ENCODE data around the gene AOPEP.

Gene AOPEP

DNA sequence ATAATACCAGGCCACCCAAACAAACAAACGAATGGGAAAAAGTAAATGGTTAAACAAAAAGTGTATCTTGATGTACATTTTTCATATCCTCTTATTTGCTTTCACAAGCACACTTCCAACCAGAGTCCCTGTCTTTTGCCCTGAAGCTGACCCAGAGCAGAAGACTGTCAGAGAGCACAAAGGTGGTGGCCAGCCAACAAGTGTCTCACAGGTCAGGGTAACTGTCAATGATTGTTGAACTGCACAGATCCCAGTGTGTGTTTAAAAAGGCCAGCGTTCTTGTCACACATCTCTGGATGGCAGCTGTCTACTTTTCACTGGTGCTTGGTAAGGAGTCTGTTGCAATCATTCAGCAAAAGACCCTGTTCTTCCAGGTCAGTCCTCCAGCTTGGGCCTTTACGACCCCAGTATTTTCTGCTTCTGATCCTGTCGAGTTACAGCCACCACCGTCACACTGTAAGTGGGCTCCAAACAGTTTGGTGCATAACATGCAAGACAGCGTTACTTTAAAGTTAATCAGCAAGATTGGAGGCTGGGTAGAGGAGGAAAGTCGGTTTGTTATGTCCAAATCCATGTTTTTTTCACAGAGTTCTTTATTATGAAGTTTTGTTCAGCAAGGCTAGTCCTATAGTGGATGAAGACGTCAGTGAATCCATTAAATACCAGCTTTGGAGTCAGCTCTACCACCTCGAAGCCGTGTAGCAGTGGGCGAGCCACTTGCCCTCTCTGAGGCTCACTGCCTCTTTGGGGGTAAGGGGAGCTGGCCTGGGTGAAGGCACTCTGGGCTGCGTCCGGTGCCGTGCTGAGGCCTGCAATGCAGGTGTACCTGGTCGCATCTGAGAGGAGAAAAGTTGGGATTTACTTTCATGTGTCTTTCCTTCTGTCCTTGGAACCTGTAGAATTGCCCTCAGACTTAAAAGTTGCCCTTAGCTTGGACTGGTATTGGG lies 265.7 kb downstream of the AOPEP start:
- no peak overlapping the region for H3K27ac ChIP-seq (ENCODE audit: low read depth, low read length)
- no peaks in the 10 kb centered on the region for H3K9me3 ChIP-seq (ENCODE audit: control insufficient read depth in 1 of 2, low read length in 2 of 2)
- no peak overlapping the region for H3K9ac ChIP-seq (ENCODE audit: low read depth in 1 of 2, low read length in 2 of 2)
- H3K4me1 ChIP-seq (ENCODE audit: control insufficient read depth in 1 of 2, insufficient read depth in 2 of 2, low read length in 2 of 2): no peaks in the 10 kb centered on the region
- H3K27me3 ChIP-seq (ENCODE audit: control insufficient read depth in 1 of 2, insufficient read depth in 2 of 2, low read length in 2 of 2): no peaks in the 10 kb centered on the region
- no peak overlapping the region for H3K4me3 ChIP-seq (ENCODE audit: low read depth in 1 of 2, low read length in 2 of 2)
- peaks cover 0 to 3% of the 10 kb centered on the region in 2 donors for H3K36me3 ChIP-seq (ENCODE audit: control insufficient read depth in 1 of 2, insufficient read depth in 2 of 2, low read length in 2 of 2)

DNA sequence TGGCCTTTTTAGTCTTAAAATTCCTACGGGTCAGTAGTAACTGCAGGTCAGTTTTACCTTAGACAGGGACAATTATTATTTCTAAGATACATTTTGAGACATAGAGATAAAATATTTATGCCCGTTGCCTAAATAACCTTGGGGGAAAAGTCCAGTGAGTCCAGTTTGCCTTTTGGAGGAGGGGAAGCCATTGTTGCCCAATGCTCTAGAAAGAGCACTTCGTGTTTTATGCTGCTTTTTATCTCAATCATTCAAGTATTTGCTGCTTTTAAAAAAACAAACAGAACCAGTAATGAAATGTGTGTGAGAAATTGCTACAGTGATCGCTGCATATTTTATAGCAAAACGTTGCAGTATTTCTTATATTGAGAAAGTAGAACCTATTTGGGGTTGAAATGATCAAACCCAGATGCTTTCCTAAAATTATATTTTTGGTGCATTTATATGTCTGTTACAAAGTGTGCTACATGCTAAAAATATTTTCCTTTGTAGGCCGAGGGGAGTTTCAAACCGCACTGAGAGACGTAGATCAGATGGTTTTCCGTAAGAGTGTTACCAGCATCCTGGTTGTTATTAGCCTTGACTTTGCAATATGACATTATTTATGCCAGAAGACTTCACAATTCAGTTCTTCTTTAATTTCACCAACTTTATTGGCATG lies 266.8 kb downstream of the AOPEP start:
- Histone ChIP-seq H3K27ac (ENCODE audit: low read depth, low read length) (no peak overlapping the region), H3K4me1 (ENCODE audit: control insufficient read depth in 1 of 2, insufficient read depth in 2 of 2, low read length in 2 of 2) (no peaks in the 10 kb centered on the region), H3K36me3 (ENCODE audit: control insufficient read depth in 1 of 2, insufficient read depth in 2 of 2, low read length in 2 of 2) (peaks cover 0 to 3% of the 10 kb centered on the region in 2 donors), H3K27me3 (ENCODE audit: control insufficient read depth in 1 of 2, insufficient read depth in 2 of 2, low read length in 2 of 2) (no peaks in the 10 kb centered on the region), H3K9ac (ENCODE audit: low read depth in 1 of 2, low read length in 2 of 2) (no peak overlapping the region), H3K4me3 (ENCODE audit: low read depth in 1 of 2, low read length in 2 of 2) (no peak overlapping the region), H3K9me3 (ENCODE audit: control insufficient read depth in 1 of 2, low read length in 2 of 2) (no peaks in the 10 kb centered on the region)

DNA sequence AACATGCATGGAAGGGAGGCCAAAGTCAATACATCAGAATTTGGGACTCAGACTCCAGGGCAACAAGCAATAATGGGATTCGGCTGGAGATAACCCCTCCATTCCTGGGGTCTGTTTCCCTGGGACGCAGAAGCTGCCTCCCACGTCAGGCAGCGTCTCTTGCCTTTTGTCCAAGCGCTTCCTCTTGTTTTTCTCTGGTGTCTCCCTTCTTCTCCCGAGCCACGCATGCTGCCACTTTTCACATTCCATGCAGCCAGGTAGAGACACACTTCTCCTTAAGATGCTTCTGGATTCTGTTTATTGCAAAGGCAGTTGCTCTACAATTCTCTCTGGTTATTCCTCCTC lies 267.3 kb downstream of the AOPEP start:
- H3K36me3 ChIP-seq (ENCODE audit: control insufficient read depth in 1 of 2, insufficient read depth in 2 of 2, low read length in 2 of 2): peaks cover 0 to 3% of the 10 kb centered on the region in 2 donors
- H3K27me3 ChIP-seq (ENCODE audit: control insufficient read depth in 1 of 2, insufficient read depth in 2 of 2, low read length in 2 of 2): no peaks in the 10 kb centered on the region
- no peaks in the 10 kb centered on the region for H3K4me1 ChIP-seq (ENCODE audit: control insufficient read depth in 1 of 2, insufficient read depth in 2 of 2, low read length in 2 of 2)
- no peaks in the 10 kb centered on the region for H3K9me3 ChIP-seq (ENCODE audit: control insufficient read depth in 1 of 2, low read length in 2 of 2)
- no peak overlapping the region for H3K4me3 ChIP-seq (ENCODE audit: low read depth in 1 of 2, low read length in 2 of 2)
- no peak overlapping the region for H3K9ac ChIP-seq (ENCODE audit: low read depth in 1 of 2, low read length in 2 of 2)
- no peak overlapping the region for H3K27ac ChIP-seq (ENCODE audit: low read depth, low read length)

DNA sequence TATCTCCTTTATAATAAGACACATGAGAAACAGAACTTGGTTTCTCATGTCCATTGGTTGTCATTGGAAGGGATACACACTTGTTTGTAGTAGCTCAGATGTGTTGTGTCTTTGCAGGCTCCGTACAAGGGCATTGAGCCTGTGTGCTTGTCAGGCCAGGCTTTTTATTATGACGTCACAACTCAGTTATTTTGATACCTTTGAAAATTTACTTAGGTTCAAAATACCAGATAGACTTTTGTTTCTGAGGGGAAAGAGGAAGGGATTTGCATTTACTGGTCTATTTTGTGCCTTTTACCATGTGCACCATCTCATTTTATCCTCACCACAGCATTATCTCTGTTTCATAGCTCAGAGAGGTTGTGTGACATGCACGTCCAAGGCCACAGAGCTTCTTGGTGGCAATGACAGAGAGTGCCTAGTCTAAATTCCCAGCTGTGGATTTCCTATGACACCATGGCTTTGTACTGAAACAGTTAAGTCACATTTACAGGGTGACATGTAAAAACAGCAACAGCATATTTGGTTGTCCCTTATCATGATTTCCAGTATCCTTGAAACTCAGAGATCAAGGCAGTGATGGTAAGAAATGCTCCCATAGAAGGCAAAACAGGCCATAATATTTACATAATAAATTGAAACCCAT lies 268.7 kb downstream of the AOPEP start:
- H3K9me3 ChIP-seq (ENCODE audit: control insufficient read depth in 1 of 2, low read length in 2 of 2): no peaks in the 10 kb centered on the region
- peak overlapping the region; percentile 56 for H3K27ac ChIP-seq (ENCODE audit: low read depth, low read length)
- H3K36me3 ChIP-seq (ENCODE audit: control insufficient read depth in 1 of 2, insufficient read depth in 2 of 2, low read length in 2 of 2): peaks cover 0 to under 1% of the 10 kb centered on the region in 2 donors
- no peak overlapping the region for H3K9ac ChIP-seq (ENCODE audit: low read depth in 1 of 2, low read length in 2 of 2)
- H3K27me3 ChIP-seq (ENCODE audit: control insufficient read depth in 1 of 2, insufficient read depth in 2 of 2, low read length in 2 of 2): no peaks in the 10 kb centered on the region
- no peaks in the 10 kb centered on the region for H3K4me1 ChIP-seq (ENCODE audit: control insufficient read depth in 1 of 2, insufficient read depth in 2 of 2, low read length in 2 of 2)
- no peak overlapping the region for H3K4me3 ChIP-seq (ENCODE audit: low read depth in 1 of 2, low read length in 2 of 2)

DNA sequence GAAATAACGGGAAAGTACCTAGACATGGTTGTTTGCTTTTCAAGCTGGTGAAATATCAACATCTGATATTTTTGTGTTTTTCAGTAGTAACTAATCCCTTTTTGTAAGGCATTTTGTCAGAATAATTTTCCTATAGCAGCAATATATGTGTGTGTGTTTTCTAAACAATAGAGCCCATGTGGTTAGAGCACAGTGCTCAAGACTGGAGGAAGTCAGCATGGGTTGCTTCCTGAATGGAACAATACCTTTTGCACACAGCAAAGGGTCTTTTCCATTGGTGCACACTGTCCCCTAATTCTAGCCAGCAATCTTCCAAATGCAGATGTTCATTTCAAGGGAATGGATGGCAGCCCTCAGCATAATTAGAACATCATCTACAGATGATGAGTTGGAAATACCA lies 270.1 kb downstream of the AOPEP start:
- Histone ChIP-seq H3K27me3 (ENCODE audit: control insufficient read depth in 1 of 2, insufficient read depth in 2 of 2, low read length in 2 of 2) (no peaks in the 10 kb centered on the region), H3K4me3 (ENCODE audit: low read depth in 1 of 2, low read length in 2 of 2) (no peak overlapping the region), H3K36me3 (ENCODE audit: control insufficient read depth in 1 of 2, insufficient read depth in 2 of 2, low read length in 2 of 2) (no peaks in the 10 kb centered on the region), H3K4me1 (ENCODE audit: control insufficient read depth in 1 of 2, insufficient read depth in 2 of 2, low read length in 2 of 2) (no peaks in the 10 kb centered on the region), H3K27ac (ENCODE audit: low read depth, low read length) (peak overlapping the region; percentile 47), H3K9ac (ENCODE audit: low read depth in 1 of 2, low read length in 2 of 2) (no peak overlapping the region), H3K9me3 (ENCODE audit: control insufficient read depth in 1 of 2, low read length in 2 of 2) (no peaks in the 10 kb centered on the region)

DNA sequence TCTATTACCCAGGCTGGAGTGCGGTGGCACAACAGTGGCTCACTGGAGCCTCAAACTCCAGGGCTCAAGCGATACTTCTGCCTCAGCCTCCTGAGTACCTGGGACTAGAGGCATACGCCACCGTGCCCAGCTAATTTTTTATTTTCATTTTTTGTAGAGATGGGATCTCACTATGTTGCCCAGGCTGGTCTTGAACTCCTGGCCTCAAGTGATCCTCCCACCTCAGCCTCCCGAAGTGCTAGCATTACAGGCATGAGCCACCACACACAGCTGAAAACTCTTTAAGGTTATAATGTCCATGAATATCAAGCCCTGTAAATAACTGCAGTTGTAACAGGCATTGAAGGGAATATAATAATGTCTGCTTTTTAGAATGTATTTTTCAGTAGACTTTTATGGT lies 271.2 kb downstream of the AOPEP start:
- Histone ChIP-seq H3K4me1 (ENCODE audit: control insufficient read depth in 1 of 2, insufficient read depth in 2 of 2, low read length in 2 of 2) (peaks cover 0 to 3% of the 10 kb centered on the region in 2 donors), H3K9me3 (ENCODE audit: control insufficient read depth in 1 of 2, low read length in 2 of 2) (no peaks in the 10 kb centered on the region), H3K9ac (ENCODE audit: low read depth in 1 of 2, low read length in 2 of 2) (no peak overlapping the region), H3K27ac (ENCODE audit: low read depth, low read length) (no peak overlapping the region), H3K27me3 (ENCODE audit: control insufficient read depth in 1 of 2, insufficient read depth in 2 of 2, low read length in 2 of 2) (no peaks in the 10 kb centered on the region), H3K36me3 (ENCODE audit: control insufficient read depth in 1 of 2, insufficient read depth in 2 of 2, low read length in 2 of 2) (no peaks in the 10 kb centered on the region), H3K4me3 (ENCODE audit: low read depth in 1 of 2, low read length in 2 of 2) (no peak overlapping the region)

DNA sequence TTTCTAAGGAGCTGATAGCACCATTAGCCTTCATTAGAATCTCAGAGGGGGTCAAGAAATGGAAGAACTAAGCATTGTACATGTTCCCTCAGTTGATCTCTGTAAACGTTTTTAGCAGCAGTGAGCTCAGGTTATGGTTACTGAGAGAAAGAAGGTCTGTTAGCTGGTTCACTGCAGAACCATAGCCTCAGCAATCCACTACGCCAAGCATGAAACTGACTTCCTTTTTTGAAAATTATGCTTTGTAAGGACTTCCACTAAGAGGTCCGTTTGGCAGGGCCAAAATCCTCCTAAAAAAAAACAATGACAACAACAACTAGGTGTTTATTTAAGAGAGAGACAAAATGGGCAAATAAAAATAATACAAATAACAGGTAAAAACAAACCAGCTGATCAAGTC lies 273.3 kb downstream of the AOPEP start:
- Histone ChIP-seq H3K36me3 (ENCODE audit: control insufficient read depth in 1 of 2, insufficient read depth in 2 of 2, low read length in 2 of 2) (no peaks in the 10 kb centered on the region), H3K4me3 (ENCODE audit: low read depth in 1 of 2, low read length in 2 of 2) (no peak overlapping the region), H3K9ac (ENCODE audit: low read depth in 1 of 2, low read length in 2 of 2) (no peak overlapping the region), H3K27ac (ENCODE audit: low read depth, low read length) (no peak overlapping the region), H3K4me1 (ENCODE audit: control insufficient read depth in 1 of 2, insufficient read depth in 2 of 2, low read length in 2 of 2) (peaks cover 0 to 15% of the 10 kb centered on the region in 2 donors), H3K27me3 (ENCODE audit: control insufficient read depth in 1 of 2, insufficient read depth in 2 of 2, low read length in 2 of 2) (peaks cover 0 to 5% of the 10 kb centered on the region in 2 donors), H3K9me3 (ENCODE audit: control insufficient read depth in 1 of 2, low read length in 2 of 2) (no peaks in the 10 kb centered on the region)

DNA sequence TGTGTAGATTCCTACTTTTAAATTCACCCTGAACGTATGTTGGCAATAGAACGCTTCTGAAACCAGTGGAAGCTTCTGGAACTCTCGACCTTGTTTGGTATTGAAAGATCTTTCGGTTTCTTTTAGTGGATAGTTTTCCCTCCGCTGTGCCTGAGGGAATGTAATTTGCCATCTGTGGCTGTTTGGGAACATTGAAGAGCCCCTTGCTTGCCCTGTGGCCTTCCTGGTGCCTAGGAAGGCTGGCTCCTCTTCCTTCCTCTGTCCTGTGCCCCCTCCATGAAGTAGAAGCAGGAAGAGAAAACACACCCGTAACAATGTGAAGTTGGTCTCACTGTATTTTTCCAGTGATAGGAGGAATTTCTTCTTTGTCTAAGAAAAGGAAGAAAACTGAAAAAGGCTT lies 274.3 kb downstream of the AOPEP start:
- Histone ChIP-seq H3K27ac (ENCODE audit: low read depth, low read length) (peak overlapping the region; percentile 33), H3K4me3 (ENCODE audit: low read depth in 1 of 2, low read length in 2 of 2) (peak overlapping the region in 1 of 2 donors; percentile 27)

DNA sequence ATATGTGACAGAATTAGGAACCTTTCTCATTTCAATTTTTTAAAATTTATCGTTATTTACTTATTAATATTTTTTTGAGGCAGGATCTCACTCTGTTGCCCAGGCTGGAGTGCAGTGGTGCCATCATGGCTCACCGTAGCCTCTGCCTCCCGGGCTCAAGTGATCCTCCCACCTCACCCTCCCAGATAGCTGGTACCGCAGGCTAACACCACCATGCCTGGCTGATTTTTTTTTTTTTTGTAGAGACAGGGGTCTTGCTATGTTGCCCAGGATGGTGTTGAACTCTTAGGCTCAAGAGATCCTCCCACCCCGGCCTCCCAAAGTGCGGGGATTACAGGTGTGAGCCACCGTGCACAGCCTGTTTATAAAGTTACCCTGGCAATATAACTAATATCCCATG lies 275.2 kb downstream of the AOPEP start:
- Histone ChIP-seq H3K36me3 (ENCODE audit: control insufficient read depth in 1 of 2, insufficient read depth in 2 of 2, low read length in 2 of 2) (no peaks in the 10 kb centered on the region), H3K27me3 (ENCODE audit: control insufficient read depth in 1 of 2, insufficient read depth in 2 of 2, low read length in 2 of 2) (peaks cover 0 to 5% of the 10 kb centered on the region in 2 donors), H3K9me3 (ENCODE audit: control insufficient read depth in 1 of 2, low read length in 2 of 2) (no peaks in the 10 kb centered on the region), H3K4me3 (ENCODE audit: low read depth in 1 of 2, low read length in 2 of 2) (no peak overlapping the region), H3K4me1 (ENCODE audit: control insufficient read depth in 1 of 2, insufficient read depth in 2 of 2, low read length in 2 of 2) (peaks cover 4 to 15% of the 10 kb centered on the region in 2 donors), H3K27ac (ENCODE audit: low read depth, low read length) (no peak overlapping the region), H3K9ac (ENCODE audit: low read depth in 1 of 2, low read length in 2 of 2) (no peak overlapping the region)

More for the DNA sequence above, 274.3 kb downstream of the AOPEP start:
- H3K27me3 ChIP-seq (ENCODE audit: control insufficient read depth in 1 of 2, insufficient read depth in 2 of 2, low read length in 2 of 2): peaks cover 0 to 5% of the 10 kb centered on the region in 2 donors
- H3K9ac ChIP-seq (ENCODE audit: low read depth in 1 of 2, low read length in 2 of 2): peak overlapping the region in 1 of 2 donors; percentile 38
- peaks cover 0 to 15% of the 10 kb centered on the region in 2 donors for H3K4me1 ChIP-seq (ENCODE audit: control insufficient read depth in 1 of 2, insufficient read depth in 2 of 2, low read length in 2 of 2)
- no peaks in the 10 kb centered on the region for H3K9me3 ChIP-seq (ENCODE audit: control insufficient read depth in 1 of 2, low read length in 2 of 2)
- no peaks in the 10 kb centered on the region for H3K36me3 ChIP-seq (ENCODE audit: control insufficient read depth in 1 of 2, insufficient read depth in 2 of 2, low read length in 2 of 2)
